AG09319 (cell line): ENCODE data around the gene MVB12A.

Source experiments
- DNase-seq: peaks from one replicate; pipeline ENCODE4 v3.0.0-alpha.2; 2010; ENCODE audit warnings: low read depth; ENCODE audit errors: extremely low read depth
- TF ChIP-seq, protein P1 (sequence below): IDR thresholded peaks from 2 replicates; pipeline ENCODE4 v1.5.1; 2011; ENCODE audit warnings: low read depth, mild to moderate bottlenecking, inconsistent platforms, low read length, moderate library complexity

The MVB12A gene

DNA sequence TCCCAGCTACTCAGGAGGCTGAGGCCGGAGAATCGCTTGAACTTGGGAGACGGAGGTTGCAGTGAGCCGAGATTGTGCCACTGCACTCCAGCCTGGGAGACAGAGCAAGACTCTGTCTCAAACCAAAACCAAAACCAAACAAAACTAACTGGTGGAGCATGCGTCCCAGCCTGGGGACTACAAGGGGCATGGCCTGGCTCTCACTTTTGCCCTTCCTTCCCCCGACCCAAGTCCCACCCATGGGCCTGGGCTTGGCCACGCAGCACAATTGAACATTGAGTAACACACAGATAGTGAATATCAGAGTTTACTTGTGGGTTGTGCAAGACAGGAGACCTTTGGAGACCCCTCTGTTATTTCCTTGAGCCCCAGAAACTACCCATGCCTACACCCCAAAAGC, 15.4 kb downstream of the MVB12A start:
- TF ChIP-seq, protein P1, sequence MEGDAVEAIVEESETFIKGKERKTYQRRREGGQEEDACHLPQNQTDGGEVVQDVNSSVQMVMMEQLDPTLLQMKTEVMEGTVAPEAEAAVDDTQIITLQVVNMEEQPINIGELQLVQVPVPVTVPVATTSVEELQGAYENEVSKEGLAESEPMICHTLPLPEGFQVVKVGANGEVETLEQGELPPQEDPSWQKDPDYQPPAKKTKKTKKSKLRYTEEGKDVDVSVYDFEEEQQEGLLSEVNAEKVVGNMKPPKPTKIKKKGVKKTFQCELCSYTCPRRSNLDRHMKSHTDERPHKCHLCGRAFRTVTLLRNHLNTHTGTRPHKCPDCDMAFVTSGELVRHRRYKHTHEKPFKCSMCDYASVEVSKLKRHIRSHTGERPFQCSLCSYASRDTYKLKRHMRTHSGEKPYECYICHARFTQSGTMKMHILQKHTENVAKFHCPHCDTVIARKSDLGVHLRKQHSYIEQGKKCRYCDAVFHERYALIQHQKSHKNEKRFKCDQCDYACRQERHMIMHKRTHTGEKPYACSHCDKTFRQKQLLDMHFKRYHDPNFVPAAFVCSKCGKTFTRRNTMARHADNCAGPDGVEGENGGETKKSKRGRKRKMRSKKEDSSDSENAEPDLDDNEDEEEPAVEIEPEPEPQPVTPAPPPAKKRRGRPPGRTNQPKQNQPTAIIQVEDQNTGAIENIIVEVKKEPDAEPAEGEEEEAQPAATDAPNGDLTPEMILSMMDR = no peak

DNA sequence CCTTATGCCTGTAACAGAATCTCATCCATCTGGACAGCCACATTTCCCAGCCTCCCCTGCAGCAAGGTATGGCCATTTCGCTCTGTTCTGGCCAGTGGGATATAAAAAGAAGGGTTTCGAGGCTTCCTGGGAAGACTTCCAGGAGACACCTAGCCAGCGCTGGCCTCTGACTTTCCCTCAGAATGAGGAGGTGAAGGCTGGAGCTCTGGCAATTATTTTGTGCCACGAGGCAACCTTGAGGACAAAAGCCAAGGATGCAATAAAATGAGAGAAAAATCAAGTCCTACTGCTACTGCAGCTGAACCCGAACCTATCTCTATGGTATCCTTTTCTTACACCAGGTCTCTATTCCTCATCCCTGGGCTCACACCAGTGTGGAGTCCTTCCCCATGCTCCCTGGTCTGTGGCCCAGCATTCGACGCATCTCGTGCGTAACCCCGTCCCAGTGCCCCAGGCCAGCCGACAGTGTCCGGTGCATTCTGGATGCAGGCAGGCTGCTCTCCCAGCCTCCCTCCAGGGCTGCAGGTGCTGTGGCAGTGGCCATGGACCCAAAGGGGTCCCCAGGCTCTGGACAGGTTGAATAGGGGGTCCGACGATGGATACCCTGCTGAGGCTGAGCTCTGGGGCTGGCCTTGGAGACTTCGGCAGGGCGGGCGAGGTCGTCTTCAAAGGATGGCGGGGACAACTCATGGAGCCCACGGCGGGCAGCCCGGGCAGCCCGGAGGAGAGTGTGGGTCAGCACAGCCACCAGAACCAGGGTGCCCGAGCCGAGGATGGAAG, 16.4 kb downstream of the MVB12A start:
- DNase-seq = no peak
- TF ChIP-seq, protein P1 = no peak

More for the DNA sequence above, 15.4 kb downstream of the MVB12A start:
- no peak for DNase-seq

DNA sequence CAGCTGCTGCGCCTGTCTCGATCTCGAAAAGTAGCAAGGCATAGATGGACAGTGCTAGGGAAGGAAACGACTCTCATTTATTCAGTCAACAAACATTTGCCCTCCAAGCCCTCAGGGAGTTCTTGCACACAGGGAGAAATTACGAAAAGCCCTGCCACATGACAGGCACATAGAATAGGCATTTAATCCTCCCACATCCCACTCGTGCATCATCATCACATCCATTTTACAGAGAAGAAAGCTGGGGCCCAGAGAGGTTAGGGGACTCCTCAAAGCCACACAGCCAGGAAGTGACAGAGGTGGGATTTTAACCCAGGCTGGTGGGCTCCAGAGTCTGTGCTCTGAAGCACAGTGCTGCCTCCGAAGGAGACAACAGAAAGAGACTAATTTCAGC, 17.0 kb downstream of the MVB12A start:
- TF ChIP-seq, protein P1 = no peak
- no peak for DNase-seq

DNA sequence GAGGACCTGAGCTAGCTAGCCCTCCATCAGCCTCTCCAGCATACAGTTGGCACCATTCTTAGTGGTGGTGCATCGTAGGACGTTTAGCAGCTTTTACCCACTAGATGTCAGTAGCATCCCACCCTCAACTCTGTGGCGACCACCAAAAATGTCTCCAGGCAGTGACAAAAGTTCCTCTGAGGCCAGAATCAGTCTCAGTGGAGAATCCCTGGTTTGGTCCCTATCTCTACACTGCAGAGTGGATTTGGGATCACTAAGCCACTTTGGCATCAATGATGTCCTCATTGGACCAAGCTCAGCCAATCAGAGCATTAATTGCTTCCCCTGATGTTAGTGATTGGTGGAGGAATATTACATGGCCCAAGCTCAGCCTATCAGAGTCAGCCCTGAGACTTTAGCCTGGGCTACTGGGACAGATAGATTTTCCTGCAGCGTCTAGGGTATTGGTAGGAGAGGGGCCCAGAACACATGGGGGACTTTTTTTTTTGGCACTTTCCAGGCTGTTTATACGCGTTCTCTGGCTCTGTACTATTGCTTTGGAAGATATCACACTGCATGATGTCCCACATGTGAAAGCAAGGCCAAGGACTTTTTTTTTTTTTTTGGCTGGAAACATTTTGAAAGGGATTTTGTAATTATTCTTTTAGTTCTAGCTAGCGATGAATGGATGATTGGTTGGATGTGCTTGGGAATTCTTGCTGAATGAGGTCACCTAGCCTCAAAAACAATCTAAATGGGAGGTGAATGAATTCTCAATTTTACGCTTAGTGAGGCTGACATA, 21.6 kb downstream of the MVB12A start:
- DNase-seq = no peak
- TF ChIP-seq, protein P1 = peak; percentile 31

DNA sequence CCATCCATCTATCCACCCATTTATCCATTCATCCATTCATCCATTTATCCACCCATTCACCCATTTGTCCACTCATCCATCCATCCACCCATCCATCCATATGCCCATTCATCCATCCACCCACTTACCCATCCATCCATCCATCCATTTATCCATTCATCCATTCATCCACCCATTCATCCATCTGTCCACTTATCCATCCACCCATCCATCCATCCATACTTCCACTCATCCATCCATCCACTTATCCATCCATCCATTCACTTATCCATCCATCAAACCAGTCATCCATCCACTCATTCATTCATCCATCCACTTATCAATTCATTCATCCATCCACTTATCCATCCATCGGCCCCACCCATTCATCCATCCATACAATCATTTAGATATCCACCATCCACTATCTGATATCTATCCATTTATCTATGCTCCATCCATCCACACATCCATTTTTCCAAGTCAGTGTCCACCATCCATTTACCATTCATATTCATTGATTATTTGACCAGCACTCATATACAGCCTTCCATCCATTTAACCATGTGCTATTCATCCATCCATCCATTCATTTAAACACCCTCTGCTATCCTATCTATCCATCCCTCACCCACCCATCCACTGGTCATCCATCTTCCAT, 25.8 kb downstream of the MVB12A start:
- TF ChIP-seq, protein P1 = no peak
- DNase-seq = no peak

DNA sequence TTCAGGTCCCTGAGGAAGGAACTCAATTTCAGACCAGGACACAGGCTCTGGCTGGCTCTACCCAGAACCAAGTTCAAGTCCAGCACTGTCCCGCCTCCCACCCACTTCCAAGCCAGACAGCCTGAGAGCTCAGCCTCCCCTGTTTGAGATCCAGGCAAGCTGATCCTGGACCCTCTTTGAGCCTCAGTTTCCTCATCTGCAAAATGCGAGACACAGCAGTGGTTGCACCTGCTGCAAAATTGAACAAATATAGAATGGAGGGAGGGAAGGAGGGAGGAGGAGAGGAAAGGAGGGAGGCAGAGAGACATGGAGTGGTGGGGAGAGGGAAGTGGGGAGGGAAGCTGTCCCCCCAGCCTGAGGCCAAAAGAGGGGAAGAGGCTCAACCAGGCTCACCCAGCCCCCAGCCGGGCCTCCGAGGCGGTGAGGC, 27.9 kb downstream of the MVB12A start:
- DNase-seq = no peak
- TF ChIP-seq, protein P1 = no peak
